GM18951 (cell line): ENCODE measurements around the gene ENTPD1.
"Not testable (repeated sequence)": the region's sequence is repeated elsewhere in the genome, so short reads cannot be mapped to it uniquely, and the experiment has no call there.

ENCODE experiments used
- POLR2A ChIP-seq: IDR thresholded peaks from 4 replicates; pipeline ENCODE4 v1.6.1; 2011; ENCODE audit warnings: mild to moderate bottlenecking; ENCODE audit not compliant: insufficient read length, insufficient read depth; ENCODE audit errors: extremely low read depth
- in situ Hi-C: fragments of 300-500 bp; cut with MboI; formaldehyde crosslinking; loops from one replicate; pipeline ENCODE4 v1.12.0; 2022; ENCODE audit warnings: low sequenced_read_pairs, mixed read lengths, inconsistent platforms; ENCODE audit not compliant: unreplicated experiment

ENTPD1 gene

GRCh38 chr10:95881316-95881715, 125.4 kb downstream of the ENTPD1 start:
- in situ Hi-C loops, result no loop called here
- no peak for TF ChIP-seq POLR2A

- no peak for TF ChIP-seq POLR2A
- in situ Hi-C loops, result no loop called here
These were observed 133.9 kb downstream of the ENTPD1 start for GRCh38 chr10:95889830-95890229.

GRCh38 chr10:95896071-95896850, 140.3 kb downstream of the ENTPD1 start:
- in situ Hi-C loops, result no loop called here
- TF ChIP-seq POLR2A, result no peak

- in situ Hi-C loops, result not testable (repeated sequence)
These were observed 150.1 kb downstream of the ENTPD1 start for GRCh38 chr10:95905897-95906580.

- no peak for TF ChIP-seq POLR2A
- in situ Hi-C loops, result no loop called here
These were observed 150.9 kb downstream of the ENTPD1 start for GRCh38 chr10:95906677-95907455.

- in situ Hi-C loops, result no loop called here
- TF ChIP-seq POLR2A, result peak; percentile 76
These were observed 151.7 kb downstream of the ENTPD1 start, which contains the start of gene CC2D2B for GRCh38 chr10:95907456-95908253. Gene CC2D2B, plus strand, starts transcription at chr10:95907975. Its CDS starts 3,349 bp downstream, at chr10:95911324.

GRCh38 chr10:95908450-95908849, 152.5 kb downstream of the ENTPD1 start:
- no peak for TF ChIP-seq POLR2A
- in situ Hi-C loops, result no loop called here

GRCh38 chr10:95909561-95909960, 153.6 kb downstream of the ENTPD1 start:
- in situ Hi-C loops, result no loop called here
- TF ChIP-seq POLR2A, result no peak

GRCh38 chr10:95916039-95916438, 160.1 kb downstream of the ENTPD1 start:
- in situ Hi-C loops, result not testable (repeated sequence)
